HEK293 (cell line): ENCODE data around the gene DYNLT1.
A peak's percentile ranks its signal among the peaks of the same experiment; 100 is the strongest.

ENCODE experiments used
- AEBP2 ChIP-seq: fragments of 450-650 bp; formaldehyde crosslinking; IDR thresholded peaks from 2 replicates; pipeline ENCODE4 v1.5.1; 2016; ENCODE audit warnings: missing biosample characterization, missing genetic modification characterization, borderline replicate concordance
- ELK4 ChIP-seq: IDR thresholded peaks from 2 replicates; pipeline ENCODE4 v1.6.1; 2011; ENCODE audit warnings: mild to moderate bottlenecking, low read depth, low read length, borderline replicate concordance
- GFI1B ChIP-seq: fragments of 450-650 bp; formaldehyde crosslinking; IDR thresholded peaks from 2 replicates; pipeline ENCODE4 v1.5.1; 2016; ENCODE audit warnings: missing biosample characterization, missing genetic modification characterization
- HIC1 ChIP-seq: fragments of 450-650 bp; formaldehyde crosslinking; IDR thresholded peaks from 2 replicates; pipeline ENCODE4 v1.5.1; 2016; ENCODE audit warnings: missing biosample characterization, missing genetic modification characterization
- IKZF3 ChIP-seq: fragments of 450-650 bp; IDR thresholded peaks from 2 replicates; pipeline ENCODE4 v1.5.0; 2018; ENCODE audit warnings: missing biosample characterization, mild to moderate bottlenecking, missing genetic modification characterization, moderate library complexity
- KLF8 ChIP-seq: fragments of 450-650 bp; formaldehyde crosslinking; IDR thresholded peaks from 2 replicates; pipeline ENCODE4 v1.5.1; 2016; ENCODE audit warnings: missing biosample characterization, missing genetic modification characterization
- SALL2 ChIP-seq: fragments of 450-650 bp; formaldehyde crosslinking; IDR thresholded peaks from 2 replicates; pipeline ENCODE4 v1.5.0; 2017; ENCODE audit warnings: missing biosample characterization, mild to moderate bottlenecking, missing genetic modification characterization, borderline replicate concordance
- SCRT1 ChIP-seq: fragments of 450-650 bp; formaldehyde crosslinking; IDR thresholded peaks from 2 replicates; pipeline ENCODE4 v1.5.1; 2016; ENCODE audit warnings: missing biosample characterization, missing genetic modification characterization, borderline replicate concordance
- SP3 ChIP-seq: fragments of 450-650 bp; formaldehyde crosslinking; IDR thresholded peaks from 2 replicates; pipeline ENCODE4 v1.5.1; 2016; ENCODE audit warnings: missing biosample characterization, missing genetic modification characterization
- ZBTB10 ChIP-seq: fragments of 450-650 bp; formaldehyde crosslinking; IDR thresholded peaks from 2 replicates; pipeline ENCODE4 v1.5.1; 2016; ENCODE audit warnings: missing biosample characterization, missing genetic modification characterization
- ZBTB17 ChIP-seq: fragments of 450-650 bp; formaldehyde crosslinking; IDR thresholded peaks from 2 replicates; pipeline ENCODE4 v1.5.1; 2016; ENCODE audit warnings: missing biosample characterization, missing genetic modification characterization
- ZIC2 ChIP-seq: fragments of 450-650 bp; formaldehyde crosslinking; IDR thresholded peaks from 2 replicates; pipeline ENCODE4 v1.5.1; 2016; ENCODE audit warnings: missing biosample characterization, missing genetic modification characterization
- ZNF121 ChIP-seq: fragments of 450-650 bp; formaldehyde crosslinking; IDR thresholded peaks from 2 replicates; pipeline ENCODE4 v1.5.1; 2016; ENCODE audit warnings: missing biosample characterization, missing genetic modification characterization
- ZNF155 ChIP-seq: fragments of 450-650 bp; formaldehyde crosslinking; IDR thresholded peaks from 2 replicates; pipeline ENCODE4 v1.5.1; 2016; ENCODE audit warnings: missing biosample characterization, missing genetic modification characterization
- ZNF184 ChIP-seq: fragments of 450-650 bp; IDR thresholded peaks from 2 replicates; pipeline ENCODE4 v1.5.1; 2018; ENCODE audit warnings: missing biosample characterization, mild to moderate bottlenecking, missing genetic modification characterization
- ZNF26 ChIP-seq: fragments of 450-650 bp; formaldehyde crosslinking; IDR thresholded peaks from 2 replicates; pipeline ENCODE4 v1.5.1; 2016; ENCODE audit warnings: missing biosample characterization, missing genetic modification characterization
- ZNF302 ChIP-seq: fragments of 450-650 bp; formaldehyde crosslinking; IDR thresholded peaks from 2 replicates; pipeline ENCODE4 v1.5.1; 2016; ENCODE audit warnings: missing biosample characterization, missing genetic modification characterization, low read depth
- ZNF366 ChIP-seq: fragments of 450-650 bp; formaldehyde crosslinking; conservative IDR thresholded peaks from 2 replicates; pipeline ENCODE4 v1.5.1; 2016; ENCODE audit warnings: missing biosample characterization, missing genetic modification characterization
- ZNF423 ChIP-seq: fragments of 450-650 bp; formaldehyde crosslinking; IDR thresholded peaks from 2 replicates; pipeline ENCODE4 v1.5.1; 2016; ENCODE audit warnings: missing biosample characterization, missing genetic modification characterization
- ZNF488 ChIP-seq: fragments of 450-650 bp; formaldehyde crosslinking; IDR thresholded peaks from 2 replicates; pipeline ENCODE4 v1.5.1; 2016; ENCODE audit warnings: missing biosample characterization, missing genetic modification characterization
- ZNF658 ChIP-seq: fragments of 450-650 bp; formaldehyde crosslinking; IDR thresholded peaks from 2 replicates; pipeline ENCODE4; 2016; ENCODE audit warnings: missing biosample characterization, missing genetic modification characterization
- ZNF776 ChIP-seq: fragments of 450-650 bp; formaldehyde crosslinking; IDR thresholded peaks from 2 replicates; pipeline ENCODE4 v1.5.0; 2017; ENCODE audit warnings: missing biosample characterization, missing genetic modification characterization, borderline replicate concordance
- ZNF777 ChIP-seq: fragments of 450-650 bp; formaldehyde crosslinking; IDR thresholded peaks from 2 replicates; pipeline ENCODE4 v1.5.1; 2017; ENCODE audit warnings: missing biosample characterization, missing genetic modification characterization, borderline replicate concordance
- ZNF830 ChIP-seq: fragments of 450-650 bp; IDR thresholded peaks from 2 replicates; pipeline ENCODE4 v1.5.0; 2018; ENCODE audit warnings: missing biosample characterization, missing genetic modification characterization, low read depth, mild to moderate bottlenecking, moderate library complexity
- ZNF843 ChIP-seq: fragments of 450-650 bp; formaldehyde crosslinking; IDR thresholded peaks from 2 replicates; pipeline ENCODE4 v1.5.1; 2016; ENCODE audit warnings: missing biosample characterization, missing genetic modification characterization
- ZSCAN30 ChIP-seq: fragments of 450-650 bp; IDR thresholded peaks from 2 replicates; pipeline ENCODE4 v1.5.1; 2018; ENCODE audit warnings: missing biosample characterization, mild to moderate bottlenecking, missing genetic modification characterization, moderate library complexity

Gene DYNLT1

GRCh38 chr6:158626360-158627167, 18.0 kb downstream of the DYNLT1 start (continued):
- TF ChIP-seq ZBTB10 (tag by site-specific recombination) = no peak
- no peak for TF ChIP-seq ELK4
- no peak for TF ChIP-seq AEBP2 (tag by site-specific recombination)
- TF ChIP-seq ZNF423 = no peak
- no peak for TF ChIP-seq ZNF302
- no peak for TF ChIP-seq ZNF155 (tag by site-specific recombination)
- no peak for TF ChIP-seq GFI1B (tag by site-specific recombination)
- TF ChIP-seq ZNF658 (tag by site-specific recombination) = 0 out of 2 replicates have a peak, but pooled peaks have one; percentile 43
- TF ChIP-seq SP3 (tag by site-specific recombination) = no peak
- TF ChIP-seq HIC1 (tag by site-specific recombination) = no peak
- TF ChIP-seq ZNF366 (tag by site-specific recombination) = no peak
- TF ChIP-seq ZNF26 (tag by site-specific recombination) = no peak
- no peak for TF ChIP-seq ZNF488 (tag by site-specific recombination)
- TF ChIP-seq ZSCAN30 = no peak
- peak; percentile 40; the same call in 1 of the 2 replicates for TF ChIP-seq KLF8
- TF ChIP-seq ZNF843 (tag by site-specific recombination) = no peak
- no peak for TF ChIP-seq SALL2 (tag by site-specific recombination)
- no peak for TF ChIP-seq ZNF121
- no peak for TF ChIP-seq ZNF184 (tag by site-specific recombination)
- no peak for TF ChIP-seq ZBTB17 (tag by site-specific recombination)
- TF ChIP-seq ZIC2 = no peak
- no peak for TF ChIP-seq ZNF830
- TF ChIP-seq SCRT1 (tag by site-specific recombination) = no peak
- TF ChIP-seq IKZF3 (tag by site-specific recombination) = no peak
- TF ChIP-seq ZNF777 = no peak
- 0 out of 2 replicates have a peak, but pooled peaks have one; percentile 44 for TF ChIP-seq ZNF776 (tag by site-specific recombination)
